WTC11 (cell line): Measurements from ENCODE around the gene ADAMTS18. TPM values are rescaled to one million over a fixed set of nuclear protein-coding genes. Genes with fewer than 3 reads are reported as not detected.

Experiments
- ATAC-seq: fragments of 200-7000 bp; cut with Tn5 transposase; 2 replicates; pipeline ENCODE4 v1.10.0; 2021; ENCODE audit warnings: mild to moderate bottlenecking, moderate library complexity
- CTCF ChIA-PET: fragments of 300-600 bp; sonication (Branson Sonifier 250); formaldehyde crosslinking; loops from one replicate; lab custom pipeline; 2021; ENCODE audit warnings: antibody characterized with exemption; lab: Charles Lee
- POLR2A ChIA-PET: fragments of 350-600 bp; sonication (Branson Sonifier 250); formaldehyde crosslinking; loops from one replicate; lab custom pipeline; 2021; ENCODE audit warnings: antibody characterized with exemption; lab: Charles Lee
- DNase-seq: peaks from one replicate; pipeline ENCODE4 v3.0.0; 2021; ENCODE audit warnings: low spot score
- H3K27ac Mint-ChIP-seq: 2 replicates; pipeline ENCODE4 v1.8.0; 2021; ENCODE audit warnings: mixed read lengths
- H3K27me3 Mint-ChIP-seq: 2 replicates; pipeline ENCODE4 v1.8.0; 2021; ENCODE audit warnings: low read depth, mild to moderate bottlenecking, moderate library complexity, mixed read lengths
- H3K36me3 Mint-ChIP-seq: 2 replicates; pipeline ENCODE4 v1.8.0; 2021; ENCODE audit warnings: mixed read lengths
- H3K4me1 Mint-ChIP-seq: 2 replicates; pipeline ENCODE4 v1.8.0; 2022; ENCODE audit warnings: mixed read lengths
- H3K4me3 Mint-ChIP-seq: 2 replicates; pipeline ENCODE4 v1.8.0; 2021; ENCODE audit warnings: mild to moderate bottlenecking, moderate library complexity, mixed read lengths
- H3K9me3 Mint-ChIP-seq: 2 replicates; pipeline ENCODE4 v1.8.0; 2021; ENCODE audit warnings: mixed read lengths
- ATF6 ChIP-seq: sonication (generic); formaldehyde crosslinking; IDR thresholded peaks from 2 replicates; pipeline ENCODE4 v1.8.1; 2023; ENCODE audit warnings: mild to moderate bottlenecking, missing genetic modification reagents
- CREM ChIP-seq: sonication (generic); formaldehyde crosslinking; IDR thresholded peaks from 2 replicates; pipeline ENCODE4 v1.8.1; 2022; ENCODE audit warnings: mild to moderate bottlenecking, missing genetic modification reagents, moderate library complexity
- ELF4 ChIP-seq: sonication (generic); formaldehyde crosslinking; IDR thresholded peaks from 2 replicates; pipeline ENCODE4 v1.8.1; 2022; ENCODE audit warnings: low read depth, mild to moderate bottlenecking, moderate library complexity, missing genetic modification reagents
- ETV6 ChIP-seq: sonication (generic); formaldehyde crosslinking; IDR thresholded peaks from 2 replicates; pipeline ENCODE4 v1.8.1; 2022; ENCODE audit warnings: mild to moderate bottlenecking, missing genetic modification reagents
- FOXJ3 ChIP-seq: sonication (generic); formaldehyde crosslinking; IDR thresholded peaks from 2 replicates; pipeline ENCODE4 v1.9.0; 2021; ENCODE audit warnings: missing genetic modification reagents, mild to moderate bottlenecking, borderline replicate concordance
- GRHL2 ChIP-seq: fragments of 250-450 bp; sonication (Bioruptor Pico); IDR thresholded peaks from 2 replicates; pipeline ENCODE4 v1.8.0; 2022; ENCODE audit warnings: mild to moderate bottlenecking, moderate library complexity; ENCODE audit not compliant: insufficient replicate concordance, severe bottlenecking
- HMGXB4 ChIP-seq: sonication (generic); formaldehyde crosslinking; IDR thresholded peaks from 2 replicates; pipeline ENCODE4 v1.8.1; 2023; ENCODE audit warnings: mild to moderate bottlenecking, moderate library complexity, missing genetic modification reagents
- IRF1 ChIP-seq: sonication (generic); formaldehyde crosslinking; IDR thresholded peaks from 2 replicates; pipeline ENCODE4 v1.8.0; 2023; ENCODE audit warnings: missing genetic modification reagents
- JUN ChIP-seq: sonication (generic); formaldehyde crosslinking; IDR thresholded peaks from 2 replicates; pipeline ENCODE4 v1.8.0; 2023; ENCODE audit warnings: mild to moderate bottlenecking, missing genetic modification reagents
- RELA ChIP-seq: sonication (generic); formaldehyde crosslinking; IDR thresholded peaks from 2 replicates; pipeline ENCODE4 v1.8.1; 2022; ENCODE audit warnings: missing genetic modification reagents, mild to moderate bottlenecking, borderline replicate concordance
- SMAD3 ChIP-seq: sonication (generic); formaldehyde crosslinking; IDR thresholded peaks from 2 replicates; pipeline ENCODE4 v1.8.0; 2022; ENCODE audit warnings: missing genetic modification reagents, mild to moderate bottlenecking, borderline replicate concordance
- TP53 ChIP-seq: sonication (generic); formaldehyde crosslinking; IDR thresholded peaks from 2 replicates; pipeline ENCODE4 v1.8.1; 2023; ENCODE audit warnings: mild to moderate bottlenecking, missing genetic modification reagents
- ZNF219 ChIP-seq: sonication (generic); formaldehyde crosslinking; IDR thresholded peaks from 2 replicates; pipeline ENCODE4 v1.8.0; 2023; ENCODE audit warnings: missing genetic modification reagents, mild to moderate bottlenecking, borderline replicate concordance
- ZNF232 ChIP-seq: sonication (generic); formaldehyde crosslinking; IDR thresholded peaks from 2 replicates; pipeline ENCODE4 v1.8.0; 2022; ENCODE audit warnings: mild to moderate bottlenecking, missing genetic modification reagents
- ZNF317 ChIP-seq: sonication (generic); formaldehyde crosslinking; IDR thresholded peaks from 2 replicates; pipeline ENCODE4 v1.8.1; 2023; ENCODE audit warnings: low read depth, mild to moderate bottlenecking, moderate library complexity, missing genetic modification reagents, borderline replicate concordance
- total RNA-seq: library from RNA; stranded (reverse); gene quantifications from 3 replicates; pipeline ENCODE4 v1.2.3, GENCODE V29; 2021
- TF ChIP-seq, protein P1 (sequence below): sonication (generic); formaldehyde crosslinking; IDR thresholded peaks from 2 replicates; pipeline ENCODE4 v1.8.1; 2022; ENCODE audit warnings: low read depth, mild to moderate bottlenecking, moderate library complexity, missing genetic modification reagents, borderline replicate concordance
- TF ChIP-seq, protein P2 (sequence below): fragments of 250-450 bp; sonication (Bioruptor Pico); conservative IDR thresholded peaks from 2 replicates; pipeline ENCODE4 v1.9.0; 2021; ENCODE audit warnings: mild to moderate bottlenecking
- TF ChIP-seq, protein P3 (sequence below): sonication (generic); formaldehyde crosslinking; IDR thresholded peaks from 2 replicates; pipeline ENCODE4 v1.8.0; 2022; ENCODE audit warnings: mild to moderate bottlenecking, missing genetic modification reagents

Gene ADAMTS18
- total RNA-seq, 1 experiment from 2014 or later: 0.17 TPM

GRCh38 chr16:77322757-77323156, 112.1 kb downstream of the ADAMTS18 start:
- no peak overlapping the region for H3K4me3 Mint-ChIP-seq
- H3K9me3 Mint-ChIP-seq: no peaks in the 10 kb centered on the region
- no peak overlapping the region for H3K27ac Mint-ChIP-seq
- ChIA-PET POLR2A (no interaction called here), CTCF (no interaction called here)
- H3K36me3 Mint-ChIP-seq: no peaks in the 10 kb centered on the region
- H3K27me3 Mint-ChIP-seq: no peaks in the 10 kb centered on the region; the same call in 1 of the 2 replicates
- TF ChIP-seq ZNF317 (no peak), CREM (CRISPR knock-in tag) (no peak), JUN (CRISPR knock-in tag) (no peak), IRF1 (CRISPR knock-in tag) (no peak), HMGXB4 (no peak), FOXJ3 (CRISPR knock-in tag) (no peak), SMAD3 (CRISPR knock-in tag) (no peak), ELF4 (CRISPR knock-in tag) (no peak), ZNF219 (CRISPR knock-in tag) (no peak)
- ATAC-seq: no peak
- DNase-seq: no peak
- H3K4me1 Mint-ChIP-seq: no peaks in the 10 kb centered on the region

GRCh38 chr16:77317059-77317458, 117.8 kb downstream of the ADAMTS18 start:
- Mint-ChIP-seq H3K4me3 (no peak overlapping the region), H3K27ac (no peak overlapping the region)
- ATAC-seq: no peak
- CTCF ChIA-PET: no interaction called here
- TF ChIP-seq RELA (no peak), FOXJ3 (CRISPR knock-in tag) (no peak), ZNF232 (CRISPR knock-in tag) (no peak), TP53 (CRISPR knock-in tag) (no peak), ETV6 (CRISPR knock-in tag) (no peak), GRHL2 (no peak), ATF6 (CRISPR knock-in tag) (no peak)
- TF ChIP-seq, protein P1, sequence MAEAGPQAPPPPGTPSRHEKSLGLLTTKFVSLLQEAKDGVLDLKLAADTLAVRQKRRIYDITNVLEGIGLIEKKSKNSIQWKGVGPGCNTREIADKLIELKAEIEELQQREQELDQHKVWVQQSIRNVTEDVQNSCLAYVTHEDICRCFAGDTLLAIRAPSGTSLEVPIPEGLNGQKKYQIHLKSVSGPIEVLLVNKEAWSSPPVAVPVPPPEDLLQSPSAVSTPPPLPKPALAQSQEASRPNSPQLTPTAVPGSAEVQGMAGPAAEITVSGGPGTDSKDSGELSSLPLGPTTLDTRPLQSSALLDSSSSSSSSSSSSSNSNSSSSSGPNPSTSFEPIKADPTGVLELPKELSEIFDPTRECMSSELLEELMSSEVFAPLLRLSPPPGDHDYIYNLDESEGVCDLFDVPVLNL (CRISPR knock-in tag): no peak
- TF ChIP-seq, protein P2, sequence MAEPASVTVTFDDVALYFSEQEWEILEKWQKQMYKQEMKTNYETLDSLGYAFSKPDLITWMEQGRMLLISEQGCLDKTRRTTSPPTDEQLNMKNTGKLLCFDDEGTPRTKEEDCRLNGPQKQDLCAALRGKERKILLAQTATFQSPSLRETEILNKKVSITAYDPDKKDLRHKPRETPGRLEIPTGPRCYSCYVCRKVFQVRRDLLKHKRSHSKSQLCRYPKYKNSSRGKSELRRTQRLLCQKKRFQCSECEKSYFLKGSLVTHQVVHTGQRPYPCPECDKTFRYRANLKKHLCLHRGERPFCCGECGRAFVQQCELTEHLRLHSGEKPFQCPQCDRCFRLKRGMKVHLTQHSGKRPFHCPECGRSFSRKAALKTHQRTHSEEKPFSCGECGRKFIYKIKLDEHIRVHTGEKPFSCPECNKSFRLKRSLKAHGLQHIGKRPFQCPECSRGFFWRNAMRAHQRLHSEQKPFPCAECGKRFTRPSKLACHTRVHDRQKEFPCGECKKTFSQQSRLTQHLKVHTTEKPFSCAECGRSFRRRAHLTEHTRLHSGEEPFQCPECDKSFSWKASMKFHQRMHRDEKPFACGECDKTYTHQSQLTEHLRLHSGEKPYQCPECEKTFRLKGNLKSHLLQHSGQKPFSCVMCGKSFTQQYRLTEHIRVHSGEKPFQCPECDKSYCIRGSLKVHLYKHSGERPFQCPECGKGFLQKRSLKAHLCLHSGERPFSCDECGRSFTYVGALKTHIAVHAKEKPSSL (CRISPR knock-in tag): no peak
- TF ChIP-seq, protein P3, sequence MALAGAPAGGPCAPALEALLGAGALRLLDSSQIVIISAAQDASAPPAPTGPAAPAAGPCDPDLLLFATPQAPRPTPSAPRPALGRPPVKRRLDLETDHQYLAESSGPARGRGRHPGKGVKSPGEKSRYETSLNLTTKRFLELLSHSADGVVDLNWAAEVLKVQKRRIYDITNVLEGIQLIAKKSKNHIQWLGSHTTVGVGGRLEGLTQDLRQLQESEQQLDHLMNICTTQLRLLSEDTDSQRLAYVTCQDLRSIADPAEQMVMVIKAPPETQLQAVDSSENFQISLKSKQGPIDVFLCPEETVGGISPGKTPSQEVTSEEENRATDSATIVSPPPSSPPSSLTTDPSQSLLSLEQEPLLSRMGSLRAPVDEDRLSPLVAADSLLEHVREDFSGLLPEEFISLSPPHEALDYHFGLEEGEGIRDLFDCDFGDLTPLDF (CRISPR knock-in tag): no peak
- TF ChIP-seq, all 79 proteins: peak for 0
- H3K4me1 Mint-ChIP-seq: no peaks in the 10 kb centered on the region
- no peaks in the 10 kb centered on the region for H3K9me3 Mint-ChIP-seq
- no peaks in the 10 kb centered on the region; the same call in 1 of the 2 replicates for H3K27me3 Mint-ChIP-seq
- H3K36me3 Mint-ChIP-seq: no peaks in the 10 kb centered on the region
- POLR2A ChIA-PET: no interaction called here
- no peak for DNase-seq
